RPMI7951 (cell line): ENCODE data around the gene TFPI. TPM values are rescaled to one million over a fixed set of nuclear protein-coding genes. Genes with fewer than 3 reads are reported as not detected.

Experiments
- DNase-seq: peaks from one replicate; pipeline ENCODE4 v3.0.0-alpha.2; 2012; ENCODE audit warnings: low read depth
- total RNA-seq: library from RNA; depleted of rRNA; stranded (reverse); fragments of >200 nt; shearing (Covaris generic); gene quantifications from 2 replicates; pipeline ENCODE4 v1.2.3, GENCODE V29; 2014; rRNA removed

TFPI gene
- total RNA-seq, 1 experiment from 2014 or later: 73.3 TPM

- no peak for DNase-seq
These were observed 138.8 kb downstream of the TFPI start for GRCh38 chr2:187415449-187415848.

Other genes with a start within 250 kb of the TFPI start
- gene CALCRL, start 106.2 kb downstream of the TFPI start, total RNA-seq: 0.29 and 0.36 TPM in 2 replicates